Body of pancreas (tissue), 4 donors: ENCODE results near the gene TBC1D20. TPM values are rescaled to one million over a fixed set of nuclear protein-coding genes. Genes with fewer than 3 reads are reported as not detected.

Experiments used
- ATAC-seq: fragments of 150-250 bp; one replicate; pipeline ENCODE4 v1.9.1; 2016
- DNase-seq, 4 donors: peaks; one replicate each; pipeline ENCODE4 v3.0.0-alpha.2; 2019
- H3K27ac ChIP-seq, 4 donors: fragments of 200-600 bp; sonication (generic); 1 replicate in 3 of 4; 2 replicates in 1 of 4; pipeline versions ENCODE4 v1.5.1 to v1.6.1; 2016 to 2019; ENCODE audit warnings: mild to moderate bottlenecking in 1 of 4, mixed read lengths in 1 of 4, moderate library complexity in 1 of 4
- H3K27me3 ChIP-seq, 2 donors: fragments of 200-600 bp; sonication (generic); one replicate each; pipeline ENCODE4 v1.6.0; 2016; ENCODE audit warnings: mild to moderate bottlenecking in 1 of 2
- H3K36me3 ChIP-seq, 2 donors: fragments of 200-600 bp; sonication (generic); replicated peaks in 1 of 2; 2 replicates each; pipeline ENCODE4 v1.5.1; 2016; ENCODE audit warnings: low read depth in 2 of 2; ENCODE audit not compliant: insufficient read depth in 1 of 2
- H3K4me1 ChIP-seq: fragments of 200-600 bp; sonication (generic); one replicate; pipeline ENCODE4 v1.6.0; 2016
- H3K4me3 ChIP-seq, 2 donors: fragments of 200-600 bp; sonication (generic); 1 replicate in 1 of 2; 2 replicates in 1 of 2; pipeline ENCODE4 v1.5.1; 2016 to 2019
- H3K9me3 ChIP-seq, 3 donors: fragments of 200-600 bp; sonication (generic); 1 replicate in 2 of 3; 2 replicates in 1 of 3; pipeline ENCODE4 v1.5.1; 2016
- CTCF ChIP-seq, 7 experiments: fragments of 450-650 bp in 4 of 7; fragments of 200-600 bp in 3 of 7; sonication (generic) in 3 of 7; IDR thresholded peaks; one replicate each; pipeline ENCODE4 v1.5.1; 2016 to 2019; ENCODE audit warnings: antibody characterized with exemption in 7 of 7
- POLR2A ChIP-seq, 3 donors: fragments of 450-650 bp; IDR thresholded peaks; one replicate each; pipeline ENCODE4 v1.6.1; 2016; ENCODE audit warnings: antibody characterized with exemption in 3 of 3, mild to moderate bottlenecking in 2 of 3
- WGBS, 2 donors: methylation state at CpG; one replicate each; pipeline ENCODE4 v1.1.5; 2017; 5-methylcytosine and 5-hydroxymethylcytosine counted together
- intact Hi-C: fragments of 100-400 bp; cut with DNase I; formaldehyde crosslinking; loops from one replicate; pipeline ENCODE4 v1.15.1; 2023
- total RNA-seq, 2 donors: library from RNA; depleted of rRNA; stranded (reverse); fragments of >200 nt; gene quantifications; one replicate each; pipeline ENCODE4 v1.1.0, GENCODE V29; 2016

Gene TBC1D20
- total RNA-seq, 2 donors from 2014 or later, result 16.3 to 27.4 TPM

GRCh38 chr20:469746-470490 is 7.6 kb upstream of the TBC1D20 start:
- Histone ChIP-seq H3K27me3 (no peaks in the 10 kb centered on the region), H3K9me3 (no peaks in the 10 kb centered on the region), H3K27ac (no peak overlapping the region), H3K36me3 (no peaks in the 10 kb centered on the region), H3K4me3 (no peak overlapping the region), H3K4me1 (no peaks in the 10 kb centered on the region)
- TF ChIP-seq POLR2A (IDR thresholded peaks at IDR 0.05), result no peak
- no peak for TF ChIP-seq CTCF (IDR thresholded peaks at IDR 0.05)
- DNase-seq (no peak), ATAC-seq (no peak)
- 74 to 76% methylated on average over 8 of the region's 8 CpGs for whole genome bisulfite sequencing, 2 donors
- intact Hi-C loops, result loop anchor here (10.0 kb wide), 1 partner anchor 115 kb away; no protein-coding TSS in a partner anchor

GRCh38 chr20:467755-468154 is 5.4 kb upstream of the TBC1D20 start:
- no peaks in the 10 kb centered on the region for H3K9me3 ChIP-seq
- H3K27ac ChIP-seq, result no peak overlapping the region
- H3K4me3 ChIP-seq, result no peak overlapping the region
- 76 to 82% methylated on average over 7 of the region's 7 CpGs for WGBS, 2 donors
- no peaks in the 10 kb centered on the region for H3K36me3 ChIP-seq
- no peaks in the 10 kb centered on the region for H3K27me3 ChIP-seq
- intact Hi-C loops, result no loop called here
- DNase-seq (no peak), ATAC-seq (no peak)
- peaks cover 5% of the 10 kb centered on the region for H3K4me1 ChIP-seq
- no peak for TF ChIP-seq CTCF (IDR thresholded peaks at IDR 0.05)
- TF ChIP-seq POLR2A (IDR thresholded peaks at IDR 0.05), result no peak

- peak; percentile 50 to 60 (median 52) for DNase-seq
- peak overlapping the region; percentile 85 to 88 for H3K4me3 ChIP-seq
- 5 to 11% methylated on average over 25 to 59 of the region's 60 CpGs for WGBS, 2 donors
- no peaks in the 10 kb centered on the region for H3K27me3 ChIP-seq
- peak; percentile 57 for ATAC-seq
- intact Hi-C loops, result no loop called here
- TF ChIP-seq POLR2A (IDR thresholded peaks at IDR 0.05) (peak in 2 of 3 donors; percentile 3 to 14), CTCF (IDR thresholded peaks at IDR 0.05) (no peak)
- H3K36me3 ChIP-seq, result no peaks in the 10 kb centered on the region
- peak overlapping the region; percentile 70 to 96 (median 94) for H3K27ac ChIP-seq
- peaks cover 29% of the 10 kb centered on the region for H3K4me1 ChIP-seq
- H3K9me3 ChIP-seq, result no peaks in the 10 kb centered on the region
Measured at GRCh38 chr20:461254-462198, 807 bp downstream of the TBC1D20 start.

GRCh38 chr20:460707-461106 is 1.6 kb downstream of the TBC1D20 start:
- TF ChIP-seq CTCF (IDR thresholded peaks at IDR 0.05), result no peak
- TF ChIP-seq POLR2A (IDR thresholded peaks at IDR 0.05), result no peak
- Histone ChIP-seq H3K36me3 (no peaks in the 10 kb centered on the region), H3K9me3 (no peaks in the 10 kb centered on the region), H3K4me3 (no peak overlapping the region), H3K27me3 (no peaks in the 10 kb centered on the region), H3K4me1 (peaks cover 29% of the 10 kb centered on the region), H3K27ac (peak overlapping the region in 1 of 4 donors; percentile 96)
- WGBS, 2 donors, result 31 to 34% methylated on average over 2 of the region's 2 CpGs
- intact Hi-C loops, result no loop called here
- DNase-seq (peak in 1 of 4 donors; percentile 50), ATAC-seq (no peak)
